Fibroblast of mammary gland (primary cell): Measurements from ENCODE around the gene TLNRD1.
A peak's percentile ranks its signal among the peaks of the same experiment; 100 is the strongest.

Source experiments
- DNase-seq: peaks from one replicate; pipeline ENCODE4 v3.0.0-alpha.2; 2010; ENCODE audit warnings: low read depth
- H3K4me3 ChIP-seq: 2 replicates; pipeline ENCODE4 v1.5.1; 2011; ENCODE audit warnings: low read depth, mild to moderate bottlenecking, low read length, moderate library complexity; ENCODE audit not compliant: control insufficient read depth
- CTCF ChIP-seq: conservative IDR thresholded peaks from 2 replicates; pipeline ENCODE4 v1.5.1; 2011; ENCODE audit warnings: low read depth, low read length, inconsistent platforms; ENCODE audit not compliant: control insufficient read depth, insufficient read depth

TLNRD1 gene

GRCh38 chr15:80978685-80979329 lies 21.9 kb upstream of the TLNRD1 start:
- TF ChIP-seq CTCF: no peak
- DNase-seq: peak; percentile 54
- H3K4me3 ChIP-seq: no peak overlapping the region

- DNase-seq: no peak
- no peak for TF ChIP-seq CTCF
Observed at GRCh38 chr15:80979538-80980200, 21.1 kb upstream of the TLNRD1 start.

GRCh38 chr15:80982205-80982604 lies 18.5 kb upstream of the TLNRD1 start:
- no peak overlapping the region for H3K4me3 ChIP-seq
- no peak for TF ChIP-seq CTCF
- DNase-seq: no peak

More at GRCh38 chr15:80979538-80980200, 21.1 kb upstream of the TLNRD1 start:
- no peak overlapping the region for H3K4me3 ChIP-seq

GRCh38 chr15:80982839-80983238 lies 17.9 kb upstream of the TLNRD1 start:
- no peak for DNase-seq
- H3K4me3 ChIP-seq: no peak overlapping the region
- TF ChIP-seq CTCF: no peak

GRCh38 chr15:80984856-80985255 lies 15.9 kb upstream of the TLNRD1 start:
- no peak overlapping the region for H3K4me3 ChIP-seq
- DNase-seq: peak; percentile 33
- TF ChIP-seq CTCF: no peak

GRCh38 chr15:80985981-80986380 lies 14.7 kb upstream of the TLNRD1 start:
- no peak for TF ChIP-seq CTCF
- DNase-seq: no peak
- no peak overlapping the region for H3K4me3 ChIP-seq
